ENCODE measurements around the gene DGKH.
"Not testable (repeated sequence)": the region's sequence is repeated elsewhere in the genome, so short reads cannot be mapped to it uniquely, and the experiment has no call there.

Gene DGKH

GRCh38 chr13:42176294-42176693 lies 127.8 kb downstream of the DGKH start:
- no peak for FAIRE-seq

GRCh38 chr13:42177189-42177588 lies 128.7 kb downstream of the DGKH start:
- no peak for FAIRE-seq

- no peak for FAIRE-seq
These were observed 133.0 kb downstream of the DGKH start for GRCh38 chr13:42181381-42181953.

- no peak for FAIRE-seq
These were observed 140.6 kb downstream of the DGKH start for GRCh38 chr13:42189061-42189460.

- no peak for FAIRE-seq
These were observed 142.1 kb downstream of the DGKH start for GRCh38 chr13:42190529-42190928.

GRCh38 chr13:42211704-42212464 lies 163.4 kb downstream of the DGKH start:
- FAIRE-seq: no peak

GRCh38 chr13:42214446-42214845 lies 166.0 kb downstream of the DGKH start:
- FAIRE-seq: no peak

GRCh38 chr13:42215578-42216421 lies 167.4 kb downstream of the DGKH start:
- FAIRE-seq: peak; percentile 87

- no peak for FAIRE-seq
These were observed 167.9 kb downstream of the DGKH start for GRCh38 chr13:42216422-42216735.

GRCh38 chr13:42218576-42218975 lies 170.1 kb downstream of the DGKH start:
- no peak for FAIRE-seq

GRCh38 chr13:42219051-42219450 lies 170.6 kb downstream of the DGKH start:
- FAIRE-seq: no peak

GRCh38 chr13:42219876-42220275 lies 171.4 kb downstream of the DGKH start:
- FAIRE-seq: no peak

GRCh38 chr13:42221121-42221765 lies 172.8 kb downstream of the DGKH start:
- no peak for FAIRE-seq

GRCh38 chr13:42223681-42224080 lies 175.2 kb downstream of the DGKH start:
- FAIRE-seq: no peak

GRCh38 chr13:42225051-42225450 lies 176.6 kb downstream of the DGKH start:
- FAIRE-seq: no peak

- not testable (repeated sequence) for FAIRE-seq
These were observed 178.3 kb downstream of the DGKH start for GRCh38 chr13:42226759-42227158.

- no peak for FAIRE-seq
These were observed 180.1 kb downstream of the DGKH start for GRCh38 chr13:42228527-42228926.

GRCh38 chr13:42229287-42229686 lies 180.8 kb downstream of the DGKH start:
- no peak for FAIRE-seq

- no peak for FAIRE-seq
These were observed 184.2 kb downstream of the DGKH start for GRCh38 chr13:42232671-42233070.

GRCh38 chr13:42233726-42234125 lies 185.3 kb downstream of the DGKH start:
- no peak for FAIRE-seq

- FAIRE-seq: no peak
These were observed 190.7 kb downstream of the DGKH start for GRCh38 chr13:42239161-42239560.

- no peak for FAIRE-seq
These were observed 191.2 kb downstream of the DGKH start for GRCh38 chr13:42239644-42240043.

- no peak for FAIRE-seq
These were observed 198.1 kb downstream of the DGKH start for GRCh38 chr13:42246541-42246940.
